OCI-LY3 (cell line): ENCODE measurements around the gene HMGXB4.
A peak's percentile ranks its signal among the peaks of the same experiment; 100 is the strongest.

Source experiments
- H2AFZ ChIP-seq: fragments of 200-600, 300-600 bp; shearing (Covaris generic); 2 replicates; pipeline ENCODE4 v1.6.0; 2014; ENCODE audit warnings: antibody characterized with exemption, low read depth, low read length
- H3K27ac ChIP-seq: fragments of 200-600, 300-600 bp; sonication (generic); 2 replicates; pipeline ENCODE4 v1.5.1; 2014; ENCODE audit warnings: mild to moderate bottlenecking, low read length, moderate library complexity, mixed read lengths
- H3K27me3 ChIP-seq: fragments of 200-600, 300-600 bp; sonication (generic); 2 replicates; pipeline ENCODE4 v1.6.1; 2014; ENCODE audit warnings: low read depth, low read length, mixed read lengths
- H3K36me3 ChIP-seq: fragments of 200-600, 300-600 bp; sonication (generic); replicated peaks from 2 replicates; pipeline ENCODE3; 2014; ENCODE audit warnings: low read depth, low read length, mixed read lengths
- H3K4me1 ChIP-seq: fragments of 300-600, 200-600 bp; sonication (generic); 2 replicates; pipeline ENCODE4 v1.6.1; 2014; ENCODE audit warnings: low read length, mixed read lengths
- H3K4me2 ChIP-seq: fragments of 200-600, 300-600 bp; sonication (generic); 2 replicates; pipeline ENCODE4 v1.6.1; 2014; ENCODE audit warnings: low read length, mixed read lengths
- H3K4me3 ChIP-seq: fragments of 300-600, 200-600 bp; sonication (generic); 2 replicates; pipeline ENCODE4 v1.5.1; 2014; ENCODE audit warnings: antibody characterized with exemption, mild to moderate bottlenecking, low read length, moderate library complexity
- H3K79me2 ChIP-seq: fragments of 300-600, 200-600 bp; shearing (Covaris generic); 2 replicates; pipeline ENCODE4 v1.6.1; 2014; ENCODE audit warnings: mild to moderate bottlenecking, low read length, mixed read lengths
- H3K9ac ChIP-seq: fragments of 300-600, 200-600 bp; shearing (Covaris generic); 2 replicates; pipeline ENCODE4 v1.6.0; 2014; ENCODE audit warnings: mild to moderate bottlenecking, low read length, moderate library complexity
- H3K9me3 ChIP-seq: fragments of 200-600, 300-600 bp; shearing (Covaris generic); 2 replicates; pipeline ENCODE4 v1.6.1; 2014; ENCODE audit warnings: low read length, mixed read lengths; ENCODE audit not compliant: insufficient read depth
- H4K20me1 ChIP-seq: fragments of 200-600, 300-600 bp; sonication (generic); 2 replicates; pipeline ENCODE4 v1.6.1; 2016; ENCODE audit warnings: low read length, mixed read lengths; ENCODE audit not compliant: insufficient read depth
- CTCF ChIP-seq: fragments of 200-600, 300-600 bp; sonication (generic); IDR thresholded peaks from 2 replicates; pipeline ENCODE4 v1.5.1; 2014; ENCODE audit warnings: antibody characterized with exemption, low read length, low read depth
- EZH2phosphoT487 ChIP-seq: fragments of 200-600 bp; shearing (Covaris generic); IDR thresholded peaks from 2 replicates; pipeline ENCODE4 v1.6.1; 2018; ENCODE audit warnings: antibody characterized with exemption, mixed run types, low read depth

Gene HMGXB4

GRCh38 chr22:35326854-35327562 lies 69.7 kb downstream of the HMGXB4 start:
- Histone ChIP-seq H3K9me3 (no peaks in the 10 kb centered on the region), H3K4me3 (no peak overlapping the region), H3K27me3 (no peaks in the 10 kb centered on the region), H3K79me2 (no peaks in the 10 kb centered on the region), H3K4me1 (peaks cover 16% of the 10 kb centered on the region), H3K36me3 (peaks cover 26% of the 10 kb centered on the region), H3K27ac (no peak overlapping the region), H4K20me1 (no peaks in the 10 kb centered on the region), H3K4me2 (no peak overlapping the region), H3K9ac (no peak overlapping the region), H2AFZ (no peak overlapping the region)
- TF ChIP-seq EZH2phosphoT487 (no peak), CTCF (no peak)

GRCh38 chr22:35327690-35328471 lies 70.6 kb downstream of the HMGXB4 start:
- Histone ChIP-seq H3K9ac (no peak overlapping the region), H3K4me3 (no peak overlapping the region), H3K9me3 (no peaks in the 10 kb centered on the region), H4K20me1 (no peaks in the 10 kb centered on the region), H3K79me2 (no peaks in the 10 kb centered on the region), H3K4me1 (peaks cover 16% of the 10 kb centered on the region), H3K27me3 (no peaks in the 10 kb centered on the region), H3K36me3 (peaks cover 26% of the 10 kb centered on the region), H3K27ac (no peak overlapping the region), H3K4me2 (no peak overlapping the region), H2AFZ (no peak overlapping the region)
- TF ChIP-seq EZH2phosphoT487, result no peak
- TF ChIP-seq CTCF, result no peak

GRCh38 chr22:35328472-35328885 lies 71.2 kb downstream of the HMGXB4 start:
- Histone ChIP-seq H4K20me1 (no peaks in the 10 kb centered on the region), H3K27me3 (no peaks in the 10 kb centered on the region), H3K4me1 (peaks cover 19% of the 10 kb centered on the region), H3K4me2 (no peak overlapping the region), H3K9me3 (no peaks in the 10 kb centered on the region), H3K27ac (no peak overlapping the region), H3K79me2 (no peaks in the 10 kb centered on the region), H3K36me3 (peaks cover 25% of the 10 kb centered on the region), H3K4me3 (no peak overlapping the region), H3K9ac (no peak overlapping the region), H2AFZ (no peak overlapping the region)
- TF ChIP-seq CTCF (no peak), EZH2phosphoT487 (no peak)

GRCh38 chr22:35329114-35329847 lies 72.0 kb downstream of the HMGXB4 start:
- Histone ChIP-seq H2AFZ (no peak overlapping the region), H3K79me2 (no peaks in the 10 kb centered on the region), H3K36me3 (peaks cover 20% of the 10 kb centered on the region), H3K27me3 (no peaks in the 10 kb centered on the region), H3K4me3 (no peak overlapping the region), H3K27ac (no peak overlapping the region), H3K9me3 (no peaks in the 10 kb centered on the region), H4K20me1 (no peaks in the 10 kb centered on the region), H3K9ac (no peak overlapping the region), H3K4me2 (0 out of 2 replicates have a peak overlapping the region, but pooled peaks have one; percentile 38), H3K4me1 (peaks cover 27% of the 10 kb centered on the region)
- peak; percentile 39 for TF ChIP-seq CTCF
- no peak for TF ChIP-seq EZH2phosphoT487
